GM23248 (cell line): ENCODE measurements around the gene RCC2. TPM values are rescaled to one million over a fixed set of nuclear protein-coding genes. Genes with fewer than 3 reads are reported as not detected.

Experiments used
- DNase-seq: peaks from one replicate; pipeline ENCODE4 v3.0.0-alpha.2; 2015
- H2AFZ ChIP-seq: fragments of 200-600 bp; sonication (generic); 2 replicates; pipeline ENCODE4 v1.6.1; 2016; ENCODE audit warnings: antibody characterized with exemption
- H3F3A ChIP-seq: fragments of 200-600 bp; sonication (generic); 2 replicates; pipeline ENCODE4 v1.6.1; 2016; ENCODE audit warnings: mild to moderate bottlenecking, antibody characterized with exemption, mixed run types; ENCODE audit not compliant: insufficient read depth
- H3K27ac ChIP-seq: fragments of 200-600 bp; sonication (generic); 2 replicates; pipeline ENCODE4 v1.5.1; 2016; ENCODE audit warnings: mild to moderate bottlenecking
- H3K27me3 ChIP-seq: fragments of 200-600 bp; sonication (generic); replicated peaks from 2 replicates; pipeline ENCODE4 v1.6.1; 2016; ENCODE audit warnings: mild to moderate bottlenecking; ENCODE audit not compliant: insufficient read depth
- H3K36me3 ChIP-seq: fragments of 200-600 bp; sonication (generic); 2 replicates; pipeline ENCODE4 v1.6.1; 2016; ENCODE audit warnings: low read depth, mild to moderate bottlenecking
- H3K4me1 ChIP-seq: fragments of 200-600 bp; sonication (generic); 2 replicates; pipeline ENCODE4 v1.6.1; 2016; ENCODE audit warnings: mild to moderate bottlenecking; ENCODE audit not compliant: insufficient read depth
- H3K4me2 ChIP-seq: fragments of 200-600 bp; sonication (generic); one replicate; pipeline ENCODE4 v1.6.1; 2016; ENCODE audit warnings: mild to moderate bottlenecking; ENCODE audit not compliant: unreplicated experiment
- H3K4me3 ChIP-seq: fragments of 200-600 bp; sonication (generic); 2 replicates; pipeline ENCODE4 v1.5.1; 2016; ENCODE audit warnings: mild to moderate bottlenecking
- H3K79me2 ChIP-seq: fragments of 200-600 bp; sonication (generic); 2 replicates; pipeline ENCODE4 v1.6.1; 2016; ENCODE audit warnings: mild to moderate bottlenecking; ENCODE audit not compliant: insufficient read depth
- H3K9ac ChIP-seq: fragments of 200-600 bp; sonication (generic); 2 replicates; pipeline ENCODE4 v1.6.1; 2016; ENCODE audit warnings: mild to moderate bottlenecking
- H3K9me2 ChIP-seq: fragments of 200-600 bp; sonication (generic); 2 replicates; pipeline ENCODE4 v1.6.1; 2016; ENCODE audit warnings: mixed run types, mild to moderate bottlenecking, moderate library complexity; ENCODE audit not compliant: insufficient read depth
- H3K9me3 ChIP-seq: fragments of 200-600 bp; sonication (generic); one replicate; pipeline ENCODE4 v1.6.1; 2017; ENCODE audit warnings: low read depth
- H4K20me1 ChIP-seq: fragments of 200-600 bp; sonication (generic); 2 replicates; pipeline ENCODE4 v1.6.0; 2016; ENCODE audit not compliant: insufficient read depth
- EZH2 ChIP-seq: fragments of 200-600 bp; sonication (generic); IDR thresholded peaks from 2 replicates; pipeline ENCODE4 v1.6.1; 2018; ENCODE audit warnings: antibody characterized with exemption, mild to moderate bottlenecking; ENCODE audit not compliant: insufficient read depth, poor library complexity, severe bottlenecking
- EZH2phosphoT487 ChIP-seq: fragments of 200-600 bp; sonication (generic); IDR thresholded peaks from 2 replicates; pipeline ENCODE4 v1.6.1; 2018; ENCODE audit warnings: antibody characterized with exemption, moderate library complexity, mild to moderate bottlenecking, low read depth; ENCODE audit not compliant: insufficient read depth
- WGBS, 2 experiments: methylation state at CpG; one replicate each; pipeline ENCODE4 v1.1.6; 2015 to 2017; ENCODE audit warnings: low lambda C conversion rate in 2 of 2, low coverage in 1 of 2; ENCODE audit errors: missing lambda C conversion rate in 2 of 2; 5-methylcytosine and 5-hydroxymethylcytosine counted together
- in situ Hi-C: fragments of 300-500 bp; cut with MboI; formaldehyde crosslinking; loops from 2 replicates; pipeline ENCODE4 v1.15.0; 2020
- polyA plus RNA-seq: library from polyadenylated mRNA; unstranded; fragments of >200 nt; fragmentation: Nextera tagmentation; extraction: Ambion mirVana; gene quantifications from 2 replicates; pipeline ENCODE4 v1.2.1, GENCODE V29; 2016
- total RNA-seq: library from RNA; depleted of rRNA; stranded (reverse); fragments of >200 nt; shearing (Covaris generic); gene quantifications from 2 replicates; pipeline ENCODE4 v1.2.3, GENCODE V29; 2014; rRNA removed

RCC2 gene
- total and polyA plus RNA-seq, 2 experiments from 2014 or later, result 10.9 to 38.3 TPM

GRCh38 chr1:17359808-17360207 lies 79.7 kb downstream of the RCC2 start:
- in situ Hi-C loops, result no loop called here

GRCh38 chr1:17359031-17359430 lies 80.4 kb downstream of the RCC2 start:
- 71 to 73% methylated on average over 9 to 11 of the region's 11 CpGs for WGBS, 2 experiments
- no peak for TF ChIP-seq EZH2phosphoT487
- TF ChIP-seq EZH2, result no peak
- H3K4me1 ChIP-seq, result no peaks in the 10 kb centered on the region
- H3K9me2 ChIP-seq, result no peaks in the 10 kb centered on the region
- no peak overlapping the region for H3K4me3 ChIP-seq
- H3K79me2 ChIP-seq, result no peaks in the 10 kb centered on the region
- H3K9ac ChIP-seq, result no peak overlapping the region
- no peaks in the 10 kb centered on the region for H4K20me1 ChIP-seq
- H2AFZ ChIP-seq, result no peak overlapping the region
- no peak overlapping the region for H3K4me2 ChIP-seq
- in situ Hi-C loops, result no loop called here
- peaks cover 9% of the 10 kb centered on the region; the same call in 1 of the 2 replicates for H3K27me3 ChIP-seq
- H3F3A ChIP-seq, result no peaks in the 10 kb centered on the region
- no peak for DNase-seq
- no peaks in the 10 kb centered on the region for H3K36me3 ChIP-seq
- H3K27ac ChIP-seq, result no peak overlapping the region
- H3K9me3 ChIP-seq, result no peaks in the 10 kb centered on the region

More at GRCh38 chr1:17359808-17360207, 79.7 kb downstream of the RCC2 start:
- Histone ChIP-seq H3K9me2 (no peaks in the 10 kb centered on the region), H3K27me3 (peaks cover 9% of the 10 kb centered on the region; the same call in 1 of the 2 replicates), H2AFZ (no peak overlapping the region), H3F3A (no peaks in the 10 kb centered on the region), H3K9me3 (no peaks in the 10 kb centered on the region), H3K4me1 (no peaks in the 10 kb centered on the region), H3K9ac (no peak overlapping the region), H3K79me2 (no peaks in the 10 kb centered on the region), H3K4me3 (no peak overlapping the region), H3K36me3 (no peaks in the 10 kb centered on the region), H3K4me2 (no peak overlapping the region), H4K20me1 (no peaks in the 10 kb centered on the region), H3K27ac (no peak overlapping the region)
- no peak for DNase-seq
- 66 to 70% methylated on average over 9 of the region's 9 CpGs for WGBS, 2 experiments
- TF ChIP-seq EZH2 (no peak), EZH2phosphoT487 (no peak)

GRCh38 chr1:17358557-17358956 lies 80.9 kb downstream of the RCC2 start:
- Histone ChIP-seq H3K79me2 (no peaks in the 10 kb centered on the region), H3K27me3 (peaks cover 9% of the 10 kb centered on the region; the same call in 1 of the 2 replicates), H3K9me3 (no peaks in the 10 kb centered on the region), H2AFZ (no peak overlapping the region), H3K9me2 (no peaks in the 10 kb centered on the region), H3K9ac (no peak overlapping the region), H3K27ac (no peak overlapping the region), H3K4me2 (no peak overlapping the region), H3F3A (no peaks in the 10 kb centered on the region), H3K4me1 (no peaks in the 10 kb centered on the region), H3K36me3 (no peaks in the 10 kb centered on the region), H3K4me3 (no peak overlapping the region), H4K20me1 (no peaks in the 10 kb centered on the region)
- WGBS, 2 experiments, result 52 to 69% methylated on average over 3 to 4 of the region's 4 CpGs
- in situ Hi-C loops, result no loop called here
- no peak for DNase-seq
- TF ChIP-seq EZH2, result no peak
- TF ChIP-seq EZH2phosphoT487, result no peak

Other genes starting within 250 kb of the RCC2 start
- under 0.01 TPM in 1 of 2 replicates, not detected in the other for gene PADI1, start 234.5 kb downstream of the RCC2 start, total RNA-seq
- gene PADI1, start 234.5 kb downstream of the RCC2 start, polyA plus RNA-seq, result 0.11 and 0.14 TPM in 2 replicates
- not detected in 2 replicates for gene PADI3, start 190.6 kb downstream of the RCC2 start, total RNA-seq
- gene PADI3, start 190.6 kb downstream of the RCC2 start, polyA plus RNA-seq, result not detected in 2 replicates
- gene PADI4, start 131.5 kb downstream of the RCC2 start, total RNA-seq, result not detected in 2 replicates
- not detected in 2 replicates for gene PADI4, start 131.5 kb downstream of the RCC2 start, polyA plus RNA-seq
- gene PADI6, start 67.5 kb downstream of the RCC2 start, total RNA-seq, result not detected in 2 replicates
- gene PADI6, start 67.5 kb downstream of the RCC2 start, polyA plus RNA-seq, result not detected in 2 replicates
- gene ARHGEF10L, start 100.0 kb upstream of the RCC2 start, total RNA-seq, result 16.1 and 19.3 TPM in 2 replicates
- 6.0 TPM in 2 replicates for gene ARHGEF10L, start 100.0 kb upstream of the RCC2 start, polyA plus RNA-seq